ENCODE data around the gene TRIM32.

TRIM32 gene

DNA sequence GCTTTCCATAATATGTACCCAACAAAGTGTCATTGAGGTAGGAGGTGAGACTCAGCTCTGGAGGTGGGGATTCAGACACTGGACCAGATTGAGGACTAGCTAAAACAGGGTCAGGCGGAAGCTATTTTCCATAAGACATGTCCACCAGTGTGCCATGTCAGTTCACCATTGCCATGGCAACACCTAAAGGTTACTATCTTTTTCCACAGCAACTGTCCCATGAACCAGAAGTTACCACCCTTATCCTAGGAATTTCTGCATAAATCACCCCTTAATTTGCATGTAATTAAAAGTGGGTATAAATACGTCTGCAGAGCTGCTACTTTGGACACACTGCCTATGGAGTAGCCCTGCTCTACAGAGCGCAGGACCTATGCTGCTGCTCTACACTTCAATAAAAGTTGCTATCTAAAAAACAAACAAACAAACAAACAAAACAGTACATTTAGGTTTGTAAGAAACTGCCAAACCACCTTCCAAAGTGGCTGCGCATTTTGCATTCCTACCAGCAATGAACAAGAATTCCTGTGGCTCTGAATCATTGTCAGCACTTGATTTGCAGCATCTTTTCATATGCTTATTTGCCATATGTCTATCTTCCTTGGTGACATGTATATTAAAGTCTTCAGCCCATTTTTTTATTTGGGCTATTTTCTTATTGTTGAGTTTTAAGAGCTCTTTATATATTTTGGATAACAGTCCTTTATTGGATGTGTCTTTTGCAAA lies 18.0 kb upstream of the TRIM32 start:
- no peaks in the 10 kb centered on the region for H3K9me3 ChIP-seq (ENCODE audit: control insufficient read depth, insufficient read depth, low read depth, low read length)
- POLR2A ChIA-PET = no interaction called here
- H3K4me3 ChIP-seq (ENCODE audit: low read depth, low read length) = no peak overlapping the region
- no peaks in the 10 kb centered on the region for H3K36me3 ChIP-seq (ENCODE audit: control insufficient read depth in 2 of 2, insufficient read depth in 1 of 2, low read length in 2 of 2)
- CTCF ChIA-PET = interaction anchor here (0.5 to 0.7 kb wide), 2 partner anchors 8 to 147 kb away, joined by 3 to 4 read pairs; no protein-coding TSS in a partner anchor
- H3K4me1 ChIP-seq (ENCODE audit: control insufficient read depth, insufficient read depth, low read length) = no peaks in the 10 kb centered on the region
- TF ChIP-seq, protein P1, sequence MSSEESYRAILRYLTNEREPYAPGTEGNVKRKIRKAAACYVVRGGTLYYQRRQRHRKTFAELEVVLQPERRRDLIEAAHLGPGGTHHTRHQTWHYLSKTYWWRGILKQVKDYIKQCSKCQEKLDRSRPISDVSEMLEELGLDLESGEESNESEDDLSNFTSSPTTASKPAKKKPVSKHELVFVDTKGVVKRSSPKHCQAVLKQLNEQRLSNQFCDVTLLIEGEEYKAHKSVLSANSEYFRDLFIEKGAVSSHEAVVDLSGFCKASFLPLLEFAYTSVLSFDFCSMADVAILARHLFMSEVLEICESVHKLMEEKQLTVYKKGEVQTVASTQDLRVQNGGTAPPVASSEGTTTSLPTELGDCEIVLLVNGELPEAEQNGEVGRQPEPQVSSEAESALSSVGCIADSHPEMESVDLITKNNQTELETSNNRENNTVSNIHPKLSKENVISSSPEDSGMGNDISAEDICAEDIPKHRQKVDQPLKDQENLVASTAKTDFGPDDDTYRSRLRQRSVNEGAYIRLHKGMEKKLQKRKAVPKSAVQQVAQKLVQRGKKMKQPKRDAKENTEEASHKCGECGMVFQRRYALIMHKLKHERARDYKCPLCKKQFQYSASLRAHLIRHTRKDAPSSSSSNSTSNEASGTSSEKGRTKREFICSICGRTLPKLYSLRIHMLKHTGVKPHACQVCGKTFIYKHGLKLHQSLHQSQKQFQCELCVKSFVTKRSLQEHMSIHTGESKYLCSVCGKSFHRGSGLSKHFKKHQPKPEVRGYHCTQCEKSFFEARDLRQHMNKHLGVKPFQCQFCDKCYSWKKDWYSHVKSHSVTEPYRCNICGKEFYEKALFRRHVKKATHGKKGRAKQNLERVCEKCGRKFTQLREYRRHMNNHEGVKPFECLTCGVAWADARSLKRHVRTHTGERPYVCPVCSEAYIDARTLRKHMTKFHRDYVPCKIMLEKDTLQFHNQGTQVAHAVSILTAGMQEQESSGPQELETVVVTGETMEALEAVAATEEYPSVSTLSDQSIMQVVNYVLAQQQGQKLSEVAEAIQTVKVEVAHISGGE (tag by site-specific recombination; conservative IDR thresholded peaks at IDR 0.05; ENCODE audit: low read depth) = no peak
- TF ChIP-seq, protein P2, sequence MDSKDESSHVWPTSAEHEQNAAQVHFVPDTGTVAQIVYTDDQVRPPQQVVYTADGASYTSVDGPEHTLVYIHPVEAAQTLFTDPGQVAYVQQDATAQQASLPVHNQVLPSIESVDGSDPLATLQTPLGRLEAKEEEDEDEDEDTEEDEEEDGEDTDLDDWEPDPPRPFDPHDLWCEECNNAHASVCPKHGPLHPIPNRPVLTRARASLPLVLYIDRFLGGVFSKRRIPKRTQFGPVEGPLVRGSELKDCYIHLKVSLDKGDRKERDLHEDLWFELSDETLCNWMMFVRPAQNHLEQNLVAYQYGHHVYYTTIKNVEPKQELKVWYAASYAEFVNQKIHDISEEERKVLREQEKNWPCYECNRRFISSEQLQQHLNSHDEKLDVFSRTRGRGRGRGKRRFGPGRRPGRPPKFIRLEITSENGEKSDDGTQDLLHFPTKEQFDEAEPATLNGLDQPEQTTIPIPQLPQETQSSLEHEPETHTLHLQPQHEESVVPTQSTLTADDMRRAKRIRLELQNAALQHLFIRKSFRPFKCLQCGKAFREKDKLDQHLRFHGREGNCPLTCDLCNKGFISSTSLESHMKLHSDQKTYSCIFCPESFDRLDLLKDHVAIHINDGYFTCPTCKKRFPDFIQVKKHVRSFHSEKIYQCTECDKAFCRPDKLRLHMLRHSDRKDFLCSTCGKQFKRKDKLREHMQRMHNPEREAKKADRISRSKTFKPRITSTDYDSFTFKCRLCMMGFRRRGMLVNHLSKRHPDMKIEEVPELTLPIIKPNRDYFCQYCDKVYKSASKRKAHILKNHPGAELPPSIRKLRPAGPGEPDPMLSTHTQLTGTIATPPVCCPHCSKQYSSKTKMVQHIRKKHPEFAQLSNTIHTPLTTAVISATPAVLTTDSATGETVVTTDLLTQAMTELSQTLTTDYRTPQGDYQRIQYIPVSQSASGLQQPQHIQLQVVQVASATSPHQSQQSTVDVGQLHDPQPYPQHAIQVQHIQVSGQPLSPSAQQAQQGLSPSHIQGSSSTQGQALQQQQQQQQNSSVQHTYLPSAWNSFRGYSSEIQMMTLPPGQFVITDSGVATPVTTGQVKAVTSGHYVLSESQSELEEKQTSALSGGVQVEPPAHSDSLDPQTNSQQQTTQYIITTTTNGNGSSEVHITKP (tag by site-specific recombination; IDR thresholded peaks at IDR 0.05) = no peak
- TF ChIP-seq ZNF266 (tag by site-specific recombination; IDR thresholded peaks at IDR 0.05; ENCODE audit: low read depth) = no peak
- no peak overlapping the region for H3K27ac ChIP-seq (ENCODE audit: extremely low read depth, low read depth, low read length)

DNA sequence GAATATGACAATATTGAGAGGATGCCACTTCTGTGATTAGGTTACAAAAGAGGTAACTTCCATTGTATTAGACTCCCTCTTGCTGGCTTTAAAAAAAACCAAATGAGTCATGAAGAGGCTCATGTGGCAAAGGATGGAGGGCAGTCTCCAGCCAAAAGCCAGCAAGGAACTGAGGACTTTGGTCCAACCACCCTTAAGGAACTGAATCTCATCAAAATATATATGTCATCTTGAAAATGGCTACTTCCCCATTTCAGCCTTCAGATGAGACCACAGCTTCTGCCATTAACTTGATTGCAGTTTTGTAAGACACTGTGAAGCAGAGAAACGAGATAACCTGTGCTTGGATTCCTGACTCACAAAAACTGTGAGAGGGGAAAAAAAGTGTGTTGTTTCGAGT lies 15.5 kb upstream of the TRIM32 start:
- H3K36me3 ChIP-seq (ENCODE audit: control insufficient read depth in 2 of 2, insufficient read depth in 1 of 2, low read length in 2 of 2) = no peaks in the 10 kb centered on the region
- ChIA-PET POLR2A (no interaction called here), CTCF (no interaction called here)
- H3K9me3 ChIP-seq (ENCODE audit: control insufficient read depth, insufficient read depth, low read depth, low read length) = no peaks in the 10 kb centered on the region
- no peak for TF ChIP-seq OSR2 (tag by site-specific recombination; IDR thresholded peaks at IDR 0.05)
- H3K27ac ChIP-seq (ENCODE audit: extremely low read depth, low read depth, low read length) = no peak overlapping the region
- H3K4me3 ChIP-seq (ENCODE audit: low read depth, low read length) = no peak overlapping the region
- H3K4me1 ChIP-seq (ENCODE audit: control insufficient read depth, insufficient read depth, low read length) = no peaks in the 10 kb centered on the region

DNA sequence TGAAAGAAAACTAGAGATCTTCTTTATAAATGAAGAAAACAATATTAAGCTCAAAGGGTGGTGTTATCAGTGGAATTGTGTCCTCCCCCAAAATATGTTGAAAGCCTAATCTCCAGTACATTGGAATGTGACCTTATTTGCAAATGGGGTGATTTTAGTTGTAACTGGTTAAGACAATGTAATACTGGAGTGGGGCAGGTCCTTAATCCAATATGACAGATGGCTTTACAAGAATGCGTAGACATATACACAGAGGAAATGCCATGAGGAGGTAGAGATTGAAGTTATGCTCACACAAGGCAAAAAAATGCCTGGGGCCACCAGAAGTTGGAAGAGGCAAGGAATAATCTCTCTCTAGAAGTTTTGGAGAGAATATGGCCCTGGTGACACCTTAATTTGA lies 13.7 kb upstream of the TRIM32 start:
- no peaks in the 10 kb centered on the region for H3K9me3 ChIP-seq (ENCODE audit: control insufficient read depth, insufficient read depth, low read depth, low read length)
- TF ChIP-seq SETDB1 (IDR thresholded peaks at IDR 0.05; ENCODE audit: insufficient read length, low read length) (no peak), ZNF768 (tag by site-specific recombination; IDR thresholded peaks at IDR 0.05) (no peak), ZNF223 (tag by site-specific recombination; IDR thresholded peaks at IDR 0.05) (no peak), ZNF302 (tag by site-specific recombination; IDR thresholded peaks at IDR 0.05; ENCODE audit: low read depth) (no peak), ZNF239 (tag by site-specific recombination; IDR thresholded peaks at IDR 0.05) (no peak), ZNF677 (tag by site-specific recombination; IDR thresholded peaks at IDR 0.05) (no peak), ZNF133 (tag by site-specific recombination; IDR thresholded peaks at IDR 0.05) (no peak), BCL6B (tag by site-specific recombination; IDR thresholded peaks at IDR 0.05) (no peak), ZNF837 (tag by site-specific recombination; IDR thresholded peaks at IDR 0.05) (no peak), ZNF404 (tag by site-specific recombination; IDR thresholded peaks at IDR 0.05) (no peak)
- TF ChIP-seq, protein P3, sequence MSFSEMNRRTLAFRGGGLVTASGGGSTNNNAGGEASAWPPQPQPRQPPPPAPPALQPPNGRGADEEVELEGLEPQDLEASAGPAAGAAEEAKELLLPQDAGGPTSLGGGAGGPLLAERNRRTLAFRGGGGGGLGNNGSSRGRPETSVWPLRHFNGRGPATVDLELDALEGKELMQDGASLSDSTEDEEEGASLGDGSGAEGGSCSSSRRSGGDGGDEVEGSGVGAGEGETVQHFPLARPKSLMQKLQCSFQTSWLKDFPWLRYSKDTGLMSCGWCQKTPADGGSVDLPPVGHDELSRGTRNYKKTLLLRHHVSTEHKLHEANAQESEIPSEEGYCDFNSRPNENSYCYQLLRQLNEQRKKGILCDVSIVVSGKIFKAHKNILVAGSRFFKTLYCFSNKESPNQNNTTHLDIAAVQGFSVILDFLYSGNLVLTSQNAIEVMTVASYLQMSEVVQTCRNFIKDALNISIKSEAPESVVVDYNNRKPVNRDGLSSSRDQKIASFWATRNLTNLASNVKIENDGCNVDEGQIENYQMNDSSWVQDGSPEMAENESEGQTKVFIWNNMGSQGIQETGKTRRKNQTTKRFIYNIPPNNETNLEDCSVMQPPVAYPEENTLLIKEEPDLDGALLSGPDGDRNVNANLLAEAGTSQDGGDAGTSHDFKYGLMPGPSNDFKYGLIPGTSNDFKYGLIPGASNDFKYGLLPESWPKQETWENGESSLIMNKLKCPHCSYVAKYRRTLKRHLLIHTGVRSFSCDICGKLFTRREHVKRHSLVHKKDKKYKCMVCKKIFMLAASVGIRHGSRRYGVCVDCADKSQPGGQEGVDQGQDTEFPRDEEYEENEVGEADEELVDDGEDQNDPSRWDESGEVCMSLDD (tag by site-specific recombination; IDR thresholded peaks at IDR 0.05) = no peak
- TF ChIP-seq, protein P4, sequence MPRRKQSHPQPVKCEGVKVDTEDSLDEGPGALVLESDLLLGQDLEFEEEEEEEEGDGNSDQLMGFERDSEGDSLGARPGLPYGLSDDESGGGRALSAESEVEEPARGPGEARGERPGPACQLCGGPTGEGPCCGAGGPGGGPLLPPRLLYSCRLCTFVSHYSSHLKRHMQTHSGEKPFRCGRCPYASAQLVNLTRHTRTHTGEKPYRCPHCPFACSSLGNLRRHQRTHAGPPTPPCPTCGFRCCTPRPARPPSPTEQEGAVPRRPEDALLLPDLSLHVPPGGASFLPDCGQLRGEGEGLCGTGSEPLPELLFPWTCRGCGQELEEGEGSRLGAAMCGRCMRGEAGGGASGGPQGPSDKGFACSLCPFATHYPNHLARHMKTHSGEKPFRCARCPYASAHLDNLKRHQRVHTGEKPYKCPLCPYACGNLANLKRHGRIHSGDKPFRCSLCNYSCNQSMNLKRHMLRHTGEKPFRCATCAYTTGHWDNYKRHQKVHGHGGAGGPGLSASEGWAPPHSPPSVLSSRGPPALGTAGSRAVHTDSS (tag by site-specific recombination; IDR thresholded peaks at IDR 0.05) = no peak
- ChIA-PET CTCF (no interaction called here), POLR2A (interaction anchor here (1.0 kb wide), 1 partner anchor 13 kb away, joined by 3 read pairs; the partner anchor contains the start of gene TRIM32)
- H3K36me3 ChIP-seq (ENCODE audit: control insufficient read depth in 2 of 2, insufficient read depth in 1 of 2, low read length in 2 of 2) = no peaks in the 10 kb centered on the region
- no peak overlapping the region for H3K27ac ChIP-seq (ENCODE audit: extremely low read depth, low read depth, low read length)
- H3K4me3 ChIP-seq (ENCODE audit: low read depth, low read length) = no peak overlapping the region
- H3K4me1 ChIP-seq (ENCODE audit: control insufficient read depth, insufficient read depth, low read length) = no peaks in the 10 kb centered on the region

Data from HEK293 (cell line).